NCI-H1694 treated with DMSO at 0.1 percent for 48 hours (cell line): Measurements from ENCODE around the gene C1orf210.

Experiments
- DNase-seq: peaks from one replicate; lab custom pipeline; 2025; lab: John Stamatoyannopoulos, UW

The C1orf210 gene

GRCh38 chr1:43274125-43274803 lies 11.1 kb downstream of the C1orf210 start:
- no peak for DNase-seq

- DNase-seq, result no peak
Measured at GRCh38 chr1:43273708-43274107, 11.7 kb downstream of the C1orf210 start.

GRCh38 chr1:43272576-43273571 lies 12.5 kb downstream of the C1orf210 start:
- no peak for DNase-seq

- no peak for DNase-seq
Measured at GRCh38 chr1:43272161-43272560, 13.2 kb downstream of the C1orf210 start.

GRCh38 chr1:43271186-43272118 lies 13.9 kb downstream of the C1orf210 start:
- DNase-seq, result no peak

- no peak for DNase-seq
Measured at GRCh38 chr1:43270421-43271095, 14.8 kb downstream of the C1orf210 start.

GRCh38 chr1:43269627-43270375 lies 15.6 kb downstream of the C1orf210 start, which contains the start of gene TMEM125:
Gene TMEM125, plus strand, starts transcription at chr1:43269983. Its CDS starts 2,740 bp downstream, at chr1:43272723.
- DNase-seq, result no peak

- no peak for DNase-seq
Measured at GRCh38 chr1:43267818-43268425, 17.5 kb downstream of the C1orf210 start.

GRCh38 chr1:43267291-43267805 lies 18.0 kb downstream of the C1orf210 start:
- DNase-seq, result no peak

- no peak for DNase-seq
Measured at GRCh38 chr1:43266881-43267280, 18.5 kb downstream of the C1orf210 start.

- DNase-seq, result no peak
Measured at GRCh38 chr1:43265431-43265830, 19.9 kb downstream of the C1orf210 start.

GRCh38 chr1:43258370-43258769 lies 27.0 kb downstream of the C1orf210 start:
- DNase-seq, result no peak

- no peak for DNase-seq
Measured at GRCh38 chr1:43256675-43257570, 28.5 kb downstream of the C1orf210 start.

- DNase-seq, result no peak
Measured at GRCh38 chr1:43255438-43256210, 29.8 kb downstream of the C1orf210 start.

GRCh38 chr1:43253876-43254275 lies 31.5 kb downstream of the C1orf210 start:
- no peak for DNase-seq

- no peak for DNase-seq
Measured at GRCh38 chr1:43253173-43253572, 32.2 kb downstream of the C1orf210 start.

GRCh38 chr1:43252225-43252624 lies 33.2 kb downstream of the C1orf210 start:
- DNase-seq, result no peak

GRCh38 chr1:43251024-43251423 lies 34.4 kb downstream of the C1orf210 start:
- DNase-seq, result no peak
